Fibroblast of pulmonary artery (primary cell): Measurements from ENCODE around the gene FOXO6.

Source experiments
- DNase-seq: peaks from one replicate; pipeline ENCODE4 v3.0.0-alpha.2; 2010; ENCODE audit warnings: low read depth
- H3K4me3 ChIP-seq: replicated peaks from 2 replicates; pipeline ENCODE4 v1.5.1; 2011; ENCODE audit warnings: low read depth, mild to moderate bottlenecking, control low read depth, low read length, moderate library complexity
- CTCF ChIP-seq: IDR thresholded peaks from 2 replicates; pipeline ENCODE4 v1.5.1; 2011; ENCODE audit warnings: mild to moderate bottlenecking, control low read depth, low read length, inconsistent platforms; ENCODE audit errors: missing control alignments

The FOXO6 gene

GRCh38 chr1:41360786-41361494 lies at the start of gene FOXO6:
Gene FOXO6 (plus strand): TSS chr1:41361434.
- TF ChIP-seq CTCF = no peak
- peak; percentile 96 for DNase-seq
- peak within 1 kb of the TSS; percentile 39 for H3K4me3 ChIP-seq

DNA sequence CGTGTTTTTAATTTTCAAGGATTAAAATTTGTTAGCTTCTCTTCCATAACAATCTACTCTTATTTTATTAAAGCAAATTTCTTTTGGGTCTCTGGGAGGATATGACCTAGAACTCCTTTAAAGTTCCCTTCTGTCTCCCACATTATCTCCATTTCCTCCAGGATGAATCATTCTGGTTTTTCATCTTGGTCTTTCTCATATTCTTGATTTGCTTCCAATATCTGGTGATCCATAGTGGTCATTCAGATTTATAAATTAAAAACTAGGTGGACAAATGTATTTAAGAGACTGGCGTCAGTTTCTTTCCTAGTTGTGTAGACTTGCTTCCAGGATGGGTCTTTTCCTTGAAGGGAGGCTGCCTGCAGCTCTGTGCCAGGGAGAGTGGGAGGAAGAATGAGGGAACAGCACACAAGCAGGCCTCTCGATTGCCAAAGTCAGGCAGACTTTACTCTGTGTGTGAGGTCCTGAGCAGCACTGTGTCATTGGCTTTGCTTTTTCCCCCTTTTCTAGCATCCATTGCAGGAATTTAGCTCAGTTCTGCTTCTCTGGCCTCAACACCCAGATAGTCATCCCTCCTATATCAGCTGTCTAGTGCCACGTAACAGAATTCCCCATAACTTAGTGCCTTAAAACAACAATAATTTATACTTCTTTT lies 48.1 kb upstream of the FOXO6 start:
- H3K4me3 ChIP-seq = no peak overlapping the region
- peak; percentile 64 for DNase-seq
- no peak for TF ChIP-seq CTCF

- peak; percentile 28 for DNase-seq
- TF ChIP-seq CTCF = peak; percentile 48
- no peak overlapping the region for H3K4me3 ChIP-seq
These were observed 47.5 kb upstream of the FOXO6 start for GRCh38 chr1:41313661-41314131.

DNA sequence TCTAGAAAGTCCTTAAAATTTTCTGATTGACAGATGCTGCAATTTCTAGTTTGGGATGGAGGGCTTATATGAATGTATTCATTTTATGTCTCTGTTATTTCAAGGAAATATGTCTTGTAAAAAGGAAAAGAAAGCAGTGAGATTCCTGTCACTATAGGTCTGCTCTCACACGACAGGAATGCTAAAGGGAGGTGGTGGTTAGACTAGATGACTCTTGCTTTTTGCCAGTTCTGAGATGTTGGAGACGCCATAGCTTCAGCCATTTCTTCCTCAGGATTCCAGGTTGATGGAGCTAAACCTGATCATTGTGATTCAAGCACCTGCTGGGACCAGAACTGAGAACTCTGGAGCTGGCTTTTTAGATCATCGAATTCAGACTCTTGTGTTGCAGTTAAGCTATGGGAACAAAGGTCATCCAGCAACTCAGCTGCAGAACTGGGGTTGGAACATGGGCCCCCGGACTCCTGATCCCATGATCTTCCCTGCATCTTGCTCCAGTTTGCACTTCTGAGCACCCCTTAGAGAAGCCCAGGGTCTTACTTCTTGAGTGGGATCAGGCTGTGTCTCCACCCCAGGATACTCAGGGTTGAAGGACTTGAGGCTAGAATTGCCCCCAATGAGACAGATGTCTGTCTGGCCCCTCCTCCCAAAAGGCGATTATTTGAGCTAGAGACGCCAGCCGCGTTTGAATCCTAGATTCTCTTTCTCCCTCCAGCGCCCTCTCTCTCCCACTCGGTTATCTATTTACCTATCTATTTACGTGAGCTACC lies 46.7 kb upstream of the FOXO6 start:
- no peak for TF ChIP-seq CTCF
- DNase-seq = no peak
- no peak overlapping the region for H3K4me3 ChIP-seq

DNA sequence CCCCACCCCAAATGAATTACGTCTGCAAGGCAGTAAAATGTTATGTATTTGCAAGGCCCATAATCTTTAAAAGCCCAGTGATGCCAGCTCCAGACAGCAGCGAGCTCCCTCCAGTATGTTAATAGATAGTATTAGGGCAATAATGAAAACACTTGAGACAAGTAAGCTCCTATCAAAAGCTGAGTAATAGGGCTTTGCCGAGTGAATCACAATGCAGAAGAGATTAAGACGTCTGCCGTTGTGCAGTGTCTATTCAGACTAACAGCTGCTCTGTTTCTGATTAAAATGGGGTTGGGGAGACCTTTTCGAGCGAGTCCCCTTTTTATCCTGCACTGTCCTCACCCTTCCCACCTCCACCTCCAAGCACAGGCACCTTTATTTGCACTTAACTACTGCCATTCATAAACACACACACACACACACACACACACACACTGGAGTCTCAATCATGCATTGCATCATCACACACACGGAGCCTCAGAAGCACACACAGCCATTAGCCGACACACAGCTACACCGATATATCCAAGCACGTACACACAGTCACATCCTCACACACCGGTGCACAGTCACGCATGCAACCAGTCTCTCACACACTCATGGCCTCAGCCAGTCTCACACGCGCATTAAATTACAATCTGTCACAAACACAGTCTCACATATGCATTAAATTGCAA lies 46.0 kb upstream of the FOXO6 start:
- peak overlapping the region; percentile 28 for H3K4me3 ChIP-seq
- TF ChIP-seq CTCF = no peak
- DNase-seq = peak; percentile 74

DNA sequence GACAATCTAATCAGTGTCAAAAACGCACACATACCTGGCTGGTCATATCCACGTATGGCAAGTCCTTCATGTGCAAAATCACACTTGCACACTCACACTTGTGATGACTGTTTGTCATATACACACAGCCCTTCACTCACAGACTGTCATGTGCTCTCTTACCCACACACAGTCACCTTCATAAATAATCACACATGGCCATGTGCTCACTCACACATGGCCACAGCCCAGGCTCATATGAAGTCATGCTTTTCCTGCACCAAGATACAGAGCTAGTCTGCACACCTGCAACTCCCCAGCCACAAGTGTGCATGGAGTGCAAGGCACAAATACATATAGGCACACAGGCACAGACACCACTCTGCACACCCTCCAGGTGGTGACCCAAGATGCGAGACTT lies 45.4 kb upstream of the FOXO6 start:
- DNase-seq = no peak
- TF ChIP-seq CTCF = no peak
- H3K4me3 ChIP-seq = no peak overlapping the region
